HG03354 (cell line): Measurements from ENCODE around the gene PHLDB2.

ENCODE experiments used
- ATAC-seq: cut with Tn5 transposase; IDR thresholded peaks from one replicate; pipeline ENCODE4 v1.9.1; 2021; ENCODE audit warnings: mild to moderate bottlenecking; ENCODE audit not compliant: unreplicated experiment, poor library complexity, severe bottlenecking

The PHLDB2 gene

DNA sequence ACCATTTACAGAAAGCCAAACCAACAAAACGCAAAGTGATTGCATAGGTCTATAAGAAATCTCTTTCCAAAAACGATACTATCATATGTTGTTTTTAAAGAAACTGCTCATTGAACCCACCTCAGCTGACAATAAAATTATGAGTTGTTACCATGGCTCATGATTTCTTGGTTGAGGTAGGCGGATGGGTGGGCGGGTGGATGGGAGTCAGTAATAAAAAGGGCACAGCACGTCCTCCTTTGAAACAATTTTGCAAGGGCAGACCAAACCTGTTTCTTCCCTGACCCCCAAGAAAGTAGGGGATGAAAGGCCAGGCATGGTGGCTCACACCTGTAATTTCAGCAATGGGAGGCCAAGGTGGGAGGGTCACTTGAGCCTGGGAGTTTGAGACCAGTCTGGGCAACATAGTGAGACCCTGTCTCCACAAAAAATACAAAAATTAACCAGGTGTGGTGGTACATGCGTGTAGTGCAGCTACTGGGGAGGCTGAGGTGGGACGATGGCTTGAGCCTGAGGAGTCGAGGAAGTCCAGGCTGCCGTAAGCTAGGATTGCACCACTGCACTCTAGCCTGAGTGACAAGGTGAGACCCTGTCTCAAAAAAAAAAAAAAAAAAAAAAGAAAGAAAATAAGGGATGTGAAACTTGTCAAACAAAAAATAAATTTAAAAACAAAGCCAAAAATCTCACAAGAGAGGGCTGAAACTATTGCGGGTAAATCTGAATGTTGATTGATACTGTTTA, 121.8 kb downstream of the PHLDB2 start:
- ATAC-seq, result no peak

GRCh38 chr3:111981457-111981763, 122.3 kb downstream of the PHLDB2 start:
- ATAC-seq, result no peak

DNA sequence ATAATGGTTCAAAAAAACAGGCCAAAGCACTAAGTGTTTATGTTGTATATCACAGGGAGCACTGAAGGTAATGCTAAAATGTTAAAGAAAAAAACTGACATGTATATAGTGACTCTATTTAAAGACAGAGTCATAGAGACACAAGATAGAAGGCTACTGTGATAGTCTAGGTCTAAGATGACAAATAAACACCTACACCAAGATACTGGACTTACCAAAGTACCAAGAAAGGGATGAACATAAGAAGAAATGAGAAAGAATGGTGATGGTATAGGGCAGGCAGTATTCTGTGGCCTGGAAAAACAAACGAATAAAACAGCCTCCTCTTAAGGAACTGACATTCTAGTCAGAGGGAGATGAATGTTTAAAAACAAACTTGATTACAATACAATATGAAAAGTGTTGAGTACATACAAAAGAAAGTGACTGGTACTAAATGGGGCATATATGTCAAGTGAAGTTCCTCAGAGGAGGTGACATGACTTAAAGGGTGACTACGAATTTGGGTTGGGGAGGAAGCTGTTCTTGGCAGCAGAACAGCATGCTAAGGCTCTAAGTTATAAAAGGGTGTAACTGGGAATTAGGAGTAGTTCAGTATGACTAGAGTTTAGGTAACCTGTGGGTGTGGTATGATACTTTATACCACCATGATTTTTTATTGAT, 125.7 kb downstream of the PHLDB2 start:
- no peak for ATAC-seq

- ATAC-seq, result no peak
Measured at GRCh38 chr3:111986800-111987199, 127.7 kb downstream of the PHLDB2 start.

- peak; percentile 96 for ATAC-seq
Measured at GRCh38 chr3:111989061-111989678, 130.1 kb downstream of the PHLDB2 start.

- ATAC-seq, result no peak
Measured at GRCh38 chr3:111993038-111993437, 134.0 kb downstream of the PHLDB2 start.

GRCh38 chr3:111998636-111999483, 139.8 kb downstream of the PHLDB2 start, which contains the start of gene TAGLN3:
TAGLN3 (plus strand) TSS chr3:111998922; CDS start chr3:111999423, 501 bp downstream.
- no peak for ATAC-seq

DNA sequence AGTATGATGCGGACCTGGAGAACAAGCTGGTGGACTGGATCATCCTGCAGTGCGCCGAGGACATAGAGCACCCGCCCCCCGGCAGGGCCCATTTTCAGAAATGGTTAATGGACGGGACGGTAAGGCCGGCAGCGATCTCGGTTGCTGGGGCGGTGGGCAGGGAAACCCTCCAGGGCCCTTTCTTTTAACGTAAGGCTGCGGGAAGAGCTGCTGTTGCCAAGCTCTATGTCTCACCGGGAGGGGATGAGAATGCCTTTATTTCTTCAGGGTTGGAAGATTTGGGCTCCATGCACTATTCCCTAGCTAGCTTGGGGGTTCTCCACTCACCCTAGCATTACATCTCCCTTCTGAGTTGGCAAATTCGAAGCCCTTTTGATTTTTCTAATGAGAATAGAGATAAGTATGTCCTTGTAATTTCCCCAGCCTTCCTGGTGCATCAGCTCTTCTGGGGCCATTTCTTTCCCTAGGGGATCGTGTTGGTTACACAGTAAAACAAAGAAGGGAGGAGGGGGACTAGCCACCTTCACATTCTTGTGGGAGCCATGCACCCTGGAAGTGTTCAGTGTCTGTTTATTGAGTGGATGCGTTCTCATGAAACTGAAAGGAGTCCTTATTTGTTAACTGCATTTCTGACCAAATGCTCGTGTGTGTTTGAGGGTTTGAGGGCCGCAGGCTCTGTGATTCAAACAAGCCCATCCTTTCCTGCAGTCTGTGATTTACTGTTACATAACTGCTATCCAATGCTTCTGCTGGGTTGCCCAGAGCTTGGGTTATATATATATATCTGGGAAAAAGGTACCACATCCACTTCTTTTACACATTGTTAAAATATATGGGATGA, 140.6 kb downstream of the PHLDB2 start:
- no peak for ATAC-seq

DNA sequence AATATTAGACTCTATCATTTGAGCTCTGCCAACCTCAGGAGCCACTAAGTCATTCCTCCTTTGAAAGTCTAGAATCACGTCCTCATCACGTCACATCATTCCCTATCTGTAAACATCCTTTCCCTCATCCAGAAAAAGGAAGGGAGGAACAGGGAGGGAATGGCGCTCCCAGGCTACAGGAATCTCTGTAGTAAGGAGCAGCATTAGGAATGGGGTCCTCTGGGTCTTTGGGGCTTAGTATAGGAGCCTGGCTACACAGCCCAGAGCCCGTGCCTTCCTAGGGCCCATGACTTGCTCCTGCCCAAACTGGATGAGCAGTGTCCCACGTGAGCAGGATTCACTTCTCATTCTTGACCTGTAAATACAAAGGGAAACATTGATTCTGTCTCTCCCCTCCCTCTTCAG, 141.3 kb downstream of the PHLDB2 start:
- ATAC-seq, result no peak

GRCh38 chr3:112000966-112001365, 141.9 kb downstream of the PHLDB2 start:
- no peak for ATAC-seq

- no peak for ATAC-seq
Measured at GRCh38 chr3:112001526-112001925, 142.5 kb downstream of the PHLDB2 start.

GRCh38 chr3:112002096-112002971, 143.3 kb downstream of the PHLDB2 start:
- no peak for ATAC-seq

DNA sequence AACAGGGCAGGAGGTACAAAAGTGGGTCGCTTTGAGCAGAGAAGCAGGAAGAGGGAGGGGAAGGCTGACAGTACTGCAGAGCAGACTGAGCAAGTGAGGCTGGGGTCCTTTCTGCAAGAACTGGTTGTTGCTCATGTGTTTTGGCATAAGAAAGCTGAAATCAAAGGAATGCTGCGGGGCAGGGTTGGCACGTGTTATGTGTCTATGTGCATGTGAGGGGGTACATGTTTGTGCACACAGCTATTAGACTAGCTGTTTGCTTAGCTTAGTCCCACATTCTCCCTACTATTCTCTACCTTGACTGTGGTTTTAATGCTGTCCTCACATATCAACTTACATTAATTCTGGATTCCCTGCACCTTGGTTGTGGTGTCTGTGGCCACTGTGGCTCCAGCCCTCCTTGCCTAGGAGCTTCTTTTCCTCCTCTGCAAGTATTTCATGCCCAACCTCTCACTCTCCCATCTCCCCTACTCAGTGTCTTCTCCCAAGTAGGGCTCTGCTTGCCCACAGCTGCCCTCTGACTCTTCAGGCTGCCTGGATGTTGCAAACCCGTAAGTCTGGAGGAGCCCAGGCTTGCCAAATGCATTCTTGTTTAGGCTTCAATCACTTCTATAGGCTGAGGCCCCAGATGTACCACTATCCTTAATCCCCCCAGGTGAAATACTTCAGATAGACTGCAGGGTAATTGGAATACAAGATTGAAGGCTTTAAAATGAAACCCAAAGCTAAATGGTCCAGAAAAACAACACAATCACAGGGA, 144.4 kb downstream of the PHLDB2 start:
- no peak for ATAC-seq

GRCh38 chr3:112004187-112004586, 145.1 kb downstream of the PHLDB2 start:
- no peak for ATAC-seq

GRCh38 chr3:112004669-112005068, 145.6 kb downstream of the PHLDB2 start:
- ATAC-seq, result no peak

DNA sequence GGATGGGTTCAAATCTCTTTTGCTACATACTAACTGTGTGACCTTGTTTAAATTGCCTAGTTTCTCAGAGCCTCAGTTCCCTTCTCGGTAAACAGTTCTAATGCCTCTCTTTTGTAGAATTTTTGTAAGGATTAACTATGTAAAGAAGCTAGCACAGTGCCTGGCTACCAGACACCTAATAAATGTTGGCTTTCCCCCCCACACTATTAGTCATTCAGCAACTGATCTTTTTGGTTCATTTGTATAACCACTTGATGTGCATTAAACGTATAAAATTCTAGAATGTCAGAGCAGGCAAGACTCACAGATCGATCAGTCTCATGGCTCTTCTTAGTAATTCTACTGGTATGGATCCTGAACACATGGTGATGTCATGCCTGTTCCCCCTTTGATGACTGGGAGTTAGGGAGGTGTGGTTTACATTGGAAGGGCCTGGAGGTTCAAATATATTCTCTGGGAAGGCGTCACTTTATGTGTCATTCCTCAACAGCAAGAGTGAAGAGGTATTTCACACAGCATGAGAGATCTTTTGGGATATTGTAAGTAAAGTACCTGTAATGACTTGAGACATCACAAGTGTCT, 146.1 kb downstream of the PHLDB2 start:
- no peak for ATAC-seq

DNA sequence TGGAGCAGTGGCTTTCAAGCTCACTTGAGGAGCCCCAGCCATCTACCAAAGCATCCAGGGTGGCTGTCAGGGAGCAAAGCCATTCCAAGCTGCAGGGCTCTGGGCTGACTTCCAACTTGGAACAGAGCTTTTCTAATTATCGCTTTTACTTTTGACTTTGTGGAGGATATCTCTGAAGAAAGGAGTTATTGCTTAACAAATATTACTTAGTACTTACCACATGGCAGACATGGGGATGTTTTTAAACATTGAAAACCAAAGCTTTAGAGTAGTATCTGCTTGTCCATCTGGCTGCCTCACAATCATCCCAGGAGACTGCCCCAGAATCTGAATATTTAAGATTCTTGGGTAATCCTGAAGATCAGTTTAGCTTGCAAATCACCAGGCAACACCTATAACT, 148.6 kb downstream of the PHLDB2 start:
- no peak for ATAC-seq
